CD14-positive monocyte (primary cell): ENCODE results near the gene TRAF3. TPM values are rescaled to one million over a fixed set of nuclear protein-coding genes. Genes with fewer than 3 reads are reported as not detected.

ENCODE experiments used
- DNase-seq, 3 donors: peaks; one replicate each; pipeline ENCODE4 v3.0.0-alpha.2; 2011 to 2022
- H2AFZ ChIP-seq: 2 replicates; pipeline ENCODE4 v1.6.0; 2012; ENCODE audit warnings: mild to moderate bottlenecking, low read depth, low read length, inconsistent platforms; ENCODE audit not compliant: insufficient read depth, poor library complexity, severe bottlenecking
- H3K27ac ChIP-seq, 2 donors: 1 replicate in 1 of 2; 2 replicates in 1 of 2; pipeline ENCODE4 v1.5.1; 2012 to 2013; ENCODE audit warnings: low read length in 2 of 2, control low read depth in 1 of 2, inconsistent platforms in 1 of 2, low read depth in 1 of 2, mild to moderate bottlenecking in 1 of 2
- H3K27me3 ChIP-seq, 2 donors: one replicate each; pipeline versions ENCODE4 v1.6.0 to v1.6.1; 2011 to 2013; ENCODE audit warnings: low read length in 2 of 2; ENCODE audit not compliant: control insufficient read depth in 2 of 2, insufficient read depth in 2 of 2
- H3K36me3 ChIP-seq, 2 donors: replicated peaks in 1 of 2; 1 replicate in 1 of 2; 2 replicates in 1 of 2; pipeline versions ENCODE4 v1.5.1 to v1.6.1; 2012 to 2013; ENCODE audit warnings: low read length in 2 of 2, control low read depth in 1 of 2, inconsistent platforms in 1 of 2, mild to moderate bottlenecking in 1 of 2; ENCODE audit not compliant: insufficient read depth in 2 of 2, control insufficient read depth in 1 of 2
- H3K4me1 ChIP-seq, 2 donors: 1 replicate in 1 of 2; 2 replicates in 1 of 2; pipeline versions ENCODE4 v1.5.1 to v1.6.1; 2012 to 2013; ENCODE audit warnings: low read length in 2 of 2, control low read depth in 1 of 2, inconsistent platforms in 1 of 2, mild to moderate bottlenecking in 1 of 2, moderate library complexity in 1 of 2; ENCODE audit not compliant: insufficient read depth in 2 of 2, control insufficient read depth in 1 of 2
- H3K4me2 ChIP-seq: replicated peaks from 2 replicates; pipeline ENCODE3; 2012; ENCODE audit warnings: low read length, moderate library complexity, mild to moderate bottlenecking; ENCODE audit not compliant: poor library complexity, severe bottlenecking; ENCODE audit errors: extremely low read depth
- H3K4me3 ChIP-seq, 3 experiments: fragments of 200-600 bp in 1 of 3; sonication (generic) in 1 of 3; replicated peaks in 1 of 3; 1 replicate in 2 of 3; 2 replicates in 1 of 3; pipeline ENCODE4 v1.5.1; 2011 to 2013; ENCODE audit warnings: low read length in 3 of 3, mild to moderate bottlenecking in 3 of 3, control low read depth in 2 of 3, low read depth in 2 of 3, inconsistent platforms in 1 of 3, moderate library complexity in 1 of 3
- H3K79me2 ChIP-seq: 2 replicates; pipeline ENCODE4 v1.6.0; 2012; ENCODE audit warnings: mild to moderate bottlenecking, control low read depth, inconsistent platforms, low read length, moderate library complexity; ENCODE audit not compliant: insufficient read depth
- H3K9ac ChIP-seq: 2 replicates; pipeline ENCODE4 v1.6.0; 2017; ENCODE audit warnings: low read length, mild to moderate bottlenecking; ENCODE audit not compliant: insufficient read depth, poor library complexity, severe bottlenecking
- H3K9me3 ChIP-seq, 2 donors: replicated peaks in 1 of 2; 1 replicate in 1 of 2; 2 replicates in 1 of 2; pipeline versions ENCODE4 v1.5.1 to v1.6.1; 2012 to 2013; ENCODE audit warnings: low read length in 2 of 2, control low read depth in 1 of 2; ENCODE audit not compliant: control insufficient read depth in 1 of 2, insufficient read depth in 1 of 2
- H4K20me1 ChIP-seq: 2 replicates; pipeline ENCODE4 v1.6.0; 2012; ENCODE audit warnings: mild to moderate bottlenecking, low read length, control low read depth, moderate library complexity; ENCODE audit not compliant: insufficient read depth
- H3K27ac Mint-ChIP-seq, 7 donors: one replicate each; pipeline ENCODE4 v1.8.0; 2020; ENCODE audit warnings: mild to moderate bottlenecking in 7 of 7, mixed read lengths in 7 of 7, moderate library complexity in 6 of 7, inconsistent platforms in 2 of 7
- H3K27me3 Mint-ChIP-seq, 3 donors: one replicate each; pipeline ENCODE4 v1.8.0; 2021 to 2022; ENCODE audit warnings: low read depth in 3 of 3, mild to moderate bottlenecking in 3 of 3, mixed read lengths in 3 of 3, moderate library complexity in 3 of 3, inconsistent platforms in 1 of 3
- H3K36me3 Mint-ChIP-seq, 2 donors: one replicate each; pipeline ENCODE4 v1.8.0; 2020; ENCODE audit warnings: mixed read lengths in 2 of 2, inconsistent platforms in 1 of 2, mild to moderate bottlenecking in 1 of 2
- H3K4me1 Mint-ChIP-seq: one replicate; pipeline ENCODE4 v1.8.0; 2020; ENCODE audit warnings: mild to moderate bottlenecking, mixed read lengths
- H3K4me3 Mint-ChIP-seq, 2 donors: one replicate each; pipeline ENCODE4 v1.8.0; 2020; ENCODE audit warnings: mild to moderate bottlenecking in 2 of 2, mixed read lengths in 2 of 2, moderate library complexity in 1 of 2
- H3K9me3 Mint-ChIP-seq, 7 donors: one replicate each; pipeline ENCODE4 v1.8.0; 2020 to 2022; ENCODE audit warnings: mixed read lengths in 7 of 7, mild to moderate bottlenecking in 6 of 7, moderate library complexity in 6 of 7, inconsistent platforms in 2 of 7
- CTCF ChIP-seq: fragments of 200-600 bp; IDR thresholded peaks from one replicate; pipeline ENCODE4 v1.8.0; 2022; ENCODE audit warnings: antibody characterized with exemption, mild to moderate bottlenecking
- WGBS: methylation state at CpG from one replicate; pipeline ENCODE4 v1.1.5; 2013; ENCODE audit warnings: missing lambda C conversion rate; ENCODE audit not compliant: insufficient coverage; 5-methylcytosine and 5-hydroxymethylcytosine counted together
- intact Hi-C, 2 donors: fragments of 100-400 bp; cut with micrococcal nuclease; formaldehyde crosslinking; loops; one replicate each; pipeline versions ENCODE4 v1.15.0 to v1.15.1; 2023
- polyA plus RNA-seq, 3 donors: library from polyadenylated mRNA; depleted of rRNA in 1 of 3; unstranded in 2 of 3; stranded (reverse) in 1 of 3; fragments of 300-500 nt in 2 of 3; fragments of >200 nt in 1 of 3; fragmentation: Illumina TruSeq in 2 of 3; gene quantifications; 1 replicate in 2 of 3; 2 replicates in 1 of 3; pipeline ENCODE4 v1.2.3, GENCODE V29; 2012 to 2021

TRAF3 gene
- polyA plus RNA-seq, 3 donors = 12.0 to 37.6 (median 17.3) TPM

- Histone ChIP-seq H4K20me1 (peaks cover 68% of the 10 kb centered on the region), H3K79me2 (no peaks in the 10 kb centered on the region), H2AFZ (no peak overlapping the region), H3K9ac (no peak overlapping the region), H3K27me3 (no peaks in the 10 kb centered on the region), H3K4me2 (no peak overlapping the region), H3K9me3 (no peaks in the 10 kb centered on the region), H3K4me3 (no peak overlapping the region), H3K36me3 (peaks cover 54 to 86% of the 10 kb centered on the region in 2 donors), H3K27ac (no peak overlapping the region), H3K4me1 (no peaks in the 10 kb centered on the region)
- no peaks in the 10 kb centered on the region for H3K4me1 Mint-ChIP-seq
- H3K9me3 Mint-ChIP-seq = no peaks in the 10 kb centered on the region
- peaks cover 62 to 82% of the 10 kb centered on the region in 2 donors for H3K36me3 Mint-ChIP-seq
- TF ChIP-seq CTCF = no peak
- peak overlapping the region in 1 of 7 donors; percentile 12 for H3K27ac Mint-ChIP-seq
- 73% methylated on average over 4 of the region's 11 CpGs for WGBS
- intact Hi-C loops = no loop called here
- no peak for DNase-seq
- H3K4me3 Mint-ChIP-seq = no peak overlapping the region
- peaks cover 0 to 3% (median 0%) of the 10 kb centered on the region in 3 donors for H3K27me3 Mint-ChIP-seq
These were observed 43.9 kb upstream of the TRAF3 start for GRCh38 chr14:102733326-102733725.

- Histone ChIP-seq H3K9ac (no peak overlapping the region), H3K27me3 (no peaks in the 10 kb centered on the region), H3K9me3 (peaks cover 0 to under 1% of the 10 kb centered on the region in 2 donors), H4K20me1 (peaks cover 57% of the 10 kb centered on the region), H2AFZ (no peak overlapping the region), H3K4me3 (no peak overlapping the region), H3K79me2 (no peaks in the 10 kb centered on the region), H3K4me1 (no peaks in the 10 kb centered on the region), H3K27ac (no peak overlapping the region), H3K4me2 (no peak overlapping the region), H3K36me3 (peaks cover 44 to 75% of the 10 kb centered on the region in 2 donors)
- peaks cover 0 to 4% (median 1%) of the 10 kb centered on the region in 7 donors for H3K9me3 Mint-ChIP-seq
- H3K27me3 Mint-ChIP-seq = peaks cover 0 to 2% (median 0%) of the 10 kb centered on the region in 3 donors
- H3K4me3 Mint-ChIP-seq = no peak overlapping the region
- H3K36me3 Mint-ChIP-seq = peaks cover 53 to 80% of the 10 kb centered on the region in 2 donors
- no peaks in the 10 kb centered on the region for H3K4me1 Mint-ChIP-seq
- intact Hi-C loops = no loop called here
- peak overlapping the region in 1 of 7 donors; percentile 46 for H3K27ac Mint-ChIP-seq
- WGBS = 97% methylated on average over 12 of the region's 12 CpGs
- no peak for DNase-seq
- TF ChIP-seq CTCF = no peak
These were observed 42.8 kb upstream of the TRAF3 start for GRCh38 chr14:102734436-102734835.
